ENCODE measurements around the gene ENTPD3. TPM values are rescaled to one million over a fixed set of nuclear protein-coding genes. Genes with fewer than 3 reads are reported as not detected.

ENTPD3 gene
- total RNA-seq, 1 donor from 2014 or later: 1.7 TPM

DNA sequence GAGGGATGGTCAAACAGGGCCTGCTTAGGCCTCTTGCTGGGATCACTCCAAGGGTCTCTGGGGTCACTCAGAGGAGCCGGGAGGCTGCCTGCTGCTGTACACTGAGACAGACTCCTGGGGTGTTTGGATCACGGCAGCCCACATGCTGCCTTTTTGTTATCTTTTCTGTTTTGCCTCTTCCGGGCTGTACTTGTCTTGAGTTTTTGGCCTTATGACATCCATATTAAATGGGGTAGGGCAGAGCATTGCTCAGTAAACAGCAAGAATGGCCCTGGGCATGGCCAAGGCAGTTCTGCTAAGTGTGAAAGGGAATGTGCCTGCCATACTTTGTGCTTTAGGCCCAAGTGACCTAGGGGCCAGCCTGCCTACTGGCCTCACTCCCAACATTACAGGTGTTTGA, 771 bp upstream of the ENTPD3 start:
- H3K27ac Mint-ChIP-seq (ENCODE audit: unreplicated experiment): peak overlapping the region; percentile 77
- TF ChIP-seq, protein P1, sequence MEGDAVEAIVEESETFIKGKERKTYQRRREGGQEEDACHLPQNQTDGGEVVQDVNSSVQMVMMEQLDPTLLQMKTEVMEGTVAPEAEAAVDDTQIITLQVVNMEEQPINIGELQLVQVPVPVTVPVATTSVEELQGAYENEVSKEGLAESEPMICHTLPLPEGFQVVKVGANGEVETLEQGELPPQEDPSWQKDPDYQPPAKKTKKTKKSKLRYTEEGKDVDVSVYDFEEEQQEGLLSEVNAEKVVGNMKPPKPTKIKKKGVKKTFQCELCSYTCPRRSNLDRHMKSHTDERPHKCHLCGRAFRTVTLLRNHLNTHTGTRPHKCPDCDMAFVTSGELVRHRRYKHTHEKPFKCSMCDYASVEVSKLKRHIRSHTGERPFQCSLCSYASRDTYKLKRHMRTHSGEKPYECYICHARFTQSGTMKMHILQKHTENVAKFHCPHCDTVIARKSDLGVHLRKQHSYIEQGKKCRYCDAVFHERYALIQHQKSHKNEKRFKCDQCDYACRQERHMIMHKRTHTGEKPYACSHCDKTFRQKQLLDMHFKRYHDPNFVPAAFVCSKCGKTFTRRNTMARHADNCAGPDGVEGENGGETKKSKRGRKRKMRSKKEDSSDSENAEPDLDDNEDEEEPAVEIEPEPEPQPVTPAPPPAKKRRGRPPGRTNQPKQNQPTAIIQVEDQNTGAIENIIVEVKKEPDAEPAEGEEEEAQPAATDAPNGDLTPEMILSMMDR (IDR thresholded peaks at IDR 0.05; ENCODE audit: partially characterized antibody, unreplicated experiment): no peak
- H3K4me3 Mint-ChIP-seq (ENCODE audit: unreplicated experiment): peak overlapping the region; percentile 88
- H3K36me3 Mint-ChIP-seq (ENCODE audit: unreplicated experiment): peaks cover 10% of the 10 kb centered on the region
- peaks cover 15% of the 10 kb centered on the region for H3K9me3 Mint-ChIP-seq (ENCODE audit: unreplicated experiment)
- H3K4me1 Mint-ChIP-seq (ENCODE audit: low read depth, unreplicated experiment): peaks cover 18% of the 10 kb centered on the region
- DNase-seq: peak; percentile 23
- H3K27me3 Mint-ChIP-seq (ENCODE audit: unreplicated experiment): peaks cover 19% of the 10 kb centered on the region

GRCh38 chr3:40387895-40388254, 891 bp downstream of the ENTPD3 start:
- H3K27ac Mint-ChIP-seq (ENCODE audit: unreplicated experiment): no peak overlapping the region
- peaks cover 19% of the 10 kb centered on the region for H3K27me3 Mint-ChIP-seq (ENCODE audit: unreplicated experiment)
- peaks cover 15% of the 10 kb centered on the region for H3K9me3 Mint-ChIP-seq (ENCODE audit: unreplicated experiment)
- peaks cover 7% of the 10 kb centered on the region for H3K36me3 Mint-ChIP-seq (ENCODE audit: unreplicated experiment)
- no peak for DNase-seq
- peak overlapping the region; percentile 88 for H3K4me3 Mint-ChIP-seq (ENCODE audit: unreplicated experiment)
- H3K4me1 Mint-ChIP-seq (ENCODE audit: low read depth, unreplicated experiment): peaks cover 18% of the 10 kb centered on the region
- TF ChIP-seq, protein P1 (IDR thresholded peaks at IDR 0.05; ENCODE audit: partially characterized antibody, unreplicated experiment): no peak

DNA sequence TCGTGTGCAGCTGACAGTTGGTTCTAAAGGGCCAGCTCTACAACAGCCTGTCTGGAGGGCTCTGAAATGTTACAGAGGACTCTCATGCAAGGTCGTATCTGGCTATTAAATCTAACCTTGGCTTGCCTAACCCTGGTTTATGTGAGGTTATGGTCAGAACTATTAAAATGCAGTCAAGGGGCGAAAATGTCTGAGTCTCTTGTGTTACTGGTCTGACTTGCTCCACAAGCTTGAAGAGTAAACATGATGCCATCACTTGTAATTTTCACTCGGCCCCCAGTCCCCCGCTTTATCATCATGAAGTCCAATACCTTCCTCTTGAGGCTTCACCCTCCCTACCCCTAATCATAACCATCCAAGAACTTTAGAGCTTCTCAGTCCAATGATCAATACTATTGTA, 9.4 kb downstream of the ENTPD3 start:
- DNase-seq: no peak
- H3K27me3 Mint-ChIP-seq (ENCODE audit: unreplicated experiment): no peaks in the 10 kb centered on the region

DNA sequence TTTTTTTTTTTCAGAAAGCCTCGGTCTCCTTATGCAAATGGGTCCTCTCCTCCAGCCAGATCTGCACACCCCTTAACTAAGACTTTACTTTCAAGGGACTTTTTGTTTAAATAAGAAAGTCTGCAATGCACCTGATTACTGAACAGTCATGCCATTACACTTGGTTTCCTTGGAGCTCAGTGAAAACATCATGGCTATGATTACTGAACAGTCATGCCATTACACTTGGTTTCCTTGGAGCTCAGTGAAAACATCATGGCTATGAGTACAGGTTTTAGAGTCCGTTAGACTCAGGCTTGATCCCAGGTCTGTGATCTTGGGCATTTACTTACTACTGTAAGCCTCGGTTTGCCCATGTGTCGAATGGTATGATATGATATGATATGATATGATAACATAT, 10.1 kb downstream of the ENTPD3 start:
- no peak overlapping the region for H3K27ac Mint-ChIP-seq (ENCODE audit: unreplicated experiment)

More for the DNA sequence above, 9.4 kb downstream of the ENTPD3 start:
- H3K4me3 Mint-ChIP-seq (ENCODE audit: unreplicated experiment): no peak overlapping the region
- H3K9me3 Mint-ChIP-seq (ENCODE audit: unreplicated experiment): no peaks in the 10 kb centered on the region
- no peaks in the 10 kb centered on the region for H3K4me1 Mint-ChIP-seq (ENCODE audit: low read depth, unreplicated experiment)
- H3K36me3 Mint-ChIP-seq (ENCODE audit: unreplicated experiment): no peaks in the 10 kb centered on the region
- TF ChIP-seq, protein P1 (IDR thresholded peaks at IDR 0.05; ENCODE audit: partially characterized antibody, unreplicated experiment): no peak
- H3K27ac Mint-ChIP-seq (ENCODE audit: unreplicated experiment): no peak overlapping the region

DNA sequence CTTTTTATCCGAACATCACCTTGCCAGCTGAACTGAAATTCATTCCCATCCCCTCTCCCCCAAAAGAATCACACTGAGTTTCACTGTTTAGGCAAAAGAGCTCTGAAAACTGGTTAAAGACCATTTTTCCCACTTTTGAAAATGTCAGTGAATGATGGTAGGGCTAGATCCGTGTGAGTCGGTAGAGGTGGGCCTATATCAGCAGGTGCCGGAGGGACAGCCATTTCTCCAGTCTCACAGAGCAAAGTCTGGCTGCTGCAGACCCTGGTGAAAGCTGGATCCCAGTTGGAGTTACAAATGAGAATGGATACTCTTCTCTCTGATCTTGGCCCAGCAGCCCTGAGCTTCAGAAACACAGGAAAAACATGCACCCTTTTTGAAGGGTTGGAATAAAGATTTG, 10.9 kb downstream of the ENTPD3 start:
- H3K9me3 Mint-ChIP-seq (ENCODE audit: unreplicated experiment): no peaks in the 10 kb centered on the region

More for the DNA sequence above, 10.1 kb downstream of the ENTPD3 start:
- no peak for DNase-seq
- Mint-ChIP-seq H3K27me3 (ENCODE audit: unreplicated experiment) (no peaks in the 10 kb centered on the region), H3K9me3 (ENCODE audit: unreplicated experiment) (no peaks in the 10 kb centered on the region), H3K36me3 (ENCODE audit: unreplicated experiment) (no peaks in the 10 kb centered on the region), H3K4me1 (ENCODE audit: low read depth, unreplicated experiment) (no peaks in the 10 kb centered on the region), H3K4me3 (ENCODE audit: unreplicated experiment) (no peak overlapping the region)
- TF ChIP-seq, protein P1 (IDR thresholded peaks at IDR 0.05; ENCODE audit: partially characterized antibody, unreplicated experiment): no peak

More for the DNA sequence above, 10.9 kb downstream of the ENTPD3 start:
- DNase-seq: no peak
- Mint-ChIP-seq H3K27ac (ENCODE audit: unreplicated experiment) (no peak overlapping the region), H3K36me3 (ENCODE audit: unreplicated experiment) (no peaks in the 10 kb centered on the region), H3K4me1 (ENCODE audit: low read depth, unreplicated experiment) (no peaks in the 10 kb centered on the region), H3K27me3 (ENCODE audit: unreplicated experiment) (no peaks in the 10 kb centered on the region), H3K4me3 (ENCODE audit: unreplicated experiment) (no peak overlapping the region)
- TF ChIP-seq, protein P1 (IDR thresholded peaks at IDR 0.05; ENCODE audit: partially characterized antibody, unreplicated experiment): no peak

Measured in glutamatergic neuron (in vitro differentiated cells).